ENCODE data around the gene ATP6V1G1.

GRCh38 chr9:114621561-114621960, 34.0 kb downstream of the ATP6V1G1 start:
- TF ChIP-seq, protein P1, sequence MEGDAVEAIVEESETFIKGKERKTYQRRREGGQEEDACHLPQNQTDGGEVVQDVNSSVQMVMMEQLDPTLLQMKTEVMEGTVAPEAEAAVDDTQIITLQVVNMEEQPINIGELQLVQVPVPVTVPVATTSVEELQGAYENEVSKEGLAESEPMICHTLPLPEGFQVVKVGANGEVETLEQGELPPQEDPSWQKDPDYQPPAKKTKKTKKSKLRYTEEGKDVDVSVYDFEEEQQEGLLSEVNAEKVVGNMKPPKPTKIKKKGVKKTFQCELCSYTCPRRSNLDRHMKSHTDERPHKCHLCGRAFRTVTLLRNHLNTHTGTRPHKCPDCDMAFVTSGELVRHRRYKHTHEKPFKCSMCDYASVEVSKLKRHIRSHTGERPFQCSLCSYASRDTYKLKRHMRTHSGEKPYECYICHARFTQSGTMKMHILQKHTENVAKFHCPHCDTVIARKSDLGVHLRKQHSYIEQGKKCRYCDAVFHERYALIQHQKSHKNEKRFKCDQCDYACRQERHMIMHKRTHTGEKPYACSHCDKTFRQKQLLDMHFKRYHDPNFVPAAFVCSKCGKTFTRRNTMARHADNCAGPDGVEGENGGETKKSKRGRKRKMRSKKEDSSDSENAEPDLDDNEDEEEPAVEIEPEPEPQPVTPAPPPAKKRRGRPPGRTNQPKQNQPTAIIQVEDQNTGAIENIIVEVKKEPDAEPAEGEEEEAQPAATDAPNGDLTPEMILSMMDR (IDR thresholded peaks at IDR 0.05), result no peak
- no peak for TF ChIP-seq POLR2A (IDR thresholded peaks at IDR 0.05)

All from lower leg skin (tissue), 3 donors.